Endothelial cell of umbilical vein (primary cell): Measurements from ENCODE around the gene TESK2. TPM values are rescaled to one million over a fixed set of nuclear protein-coding genes. Genes with fewer than 3 reads are reported as not detected.

Experiments
- BruUV-seq: library from RNA; stranded (reverse); fragments of 400-500 nt; replicated peaks from 2 replicates; lab custom pipeline; 2021; lab: Mats Ljungman, UMichigan
- CTCF ChIA-PET: fragments of 300-600, 350-600 bp; sonication (Branson Sonifier 250); formaldehyde crosslinking; loops from one replicate; lab custom pipeline; 2021; ENCODE audit warnings: antibody characterized with exemption, inconsistent platforms; lab: Charles Lee
- POLR2A ChIA-PET: fragments of 300-600, 350-600 bp; sonication (Branson Sonifier 250); formaldehyde crosslinking; loops from one replicate; lab custom pipeline; 2021; ENCODE audit warnings: antibody characterized with exemption, inconsistent platforms; lab: Charles Lee
- DNase-seq: peaks from one replicate; pipeline ENCODE4 v3.0.0-alpha.2; 2011; ENCODE audit warnings: low read depth, low spot score
- FAIRE-seq: peaks from 2 replicates; lab custom pipeline; 2011; peaks lifted over from hg19 to GRCh38; lab: Jason Lieb, UNC
- H2AFZ ChIP-seq: 2 replicates; pipeline ENCODE4 v1.6.0; 2012; ENCODE audit warnings: low read depth, low read length, control low read depth, inconsistent platforms
- H3K27ac ChIP-seq: 2 replicates; pipeline ENCODE4 v1.5.1; 2011; ENCODE audit warnings: low read depth, mild to moderate bottlenecking, control low read depth, low read length, moderate library complexity; ENCODE audit not compliant: insufficient read depth
- H3K27me3 ChIP-seq, 2 experiments: 2 replicates each; pipeline versions ENCODE4 v1.6.0 to v1.6.1; 2011; ENCODE audit warnings: low read length in 2 of 2, mixed read lengths in 1 of 2; ENCODE audit not compliant: control insufficient read depth in 2 of 2, insufficient read depth in 2 of 2
- H3K36me3 ChIP-seq, 2 experiments: 2 replicates in 1 of 2; 3 replicates in 1 of 2; pipeline ENCODE4 v1.5.1; 2011; ENCODE audit warnings: low read length in 2 of 2, mild to moderate bottlenecking in 1 of 2, moderate library complexity in 1 of 2; ENCODE audit not compliant: control insufficient read depth in 2 of 2, insufficient read depth in 2 of 2; ENCODE audit errors: extremely low read depth in 1 of 2
- H3K4me1 ChIP-seq: 3 replicates; pipeline ENCODE4 v1.5.1; 2011; ENCODE audit warnings: mild to moderate bottlenecking, low read length; ENCODE audit not compliant: control insufficient read depth, insufficient read depth; ENCODE audit errors: extremely low read depth
- H3K4me2 ChIP-seq: 2 replicates; pipeline ENCODE4 v1.6.1; 2011; ENCODE audit warnings: low read length, control low read depth, mixed read lengths; ENCODE audit not compliant: insufficient read depth
- H3K4me3 ChIP-seq, 3 experiments: fragments of 200-600 bp in 1 of 3; sonication (generic), shearing (Covaris generic) in 1 of 3; replicated peaks in 1 of 3; 2 replicates each; pipeline ENCODE4 v1.5.1; 2011 to 2016; ENCODE audit warnings: control low read depth in 3 of 3, low read length in 3 of 3, mild to moderate bottlenecking in 2 of 3, inconsistent platforms in 1 of 3, low read depth in 1 of 3, moderate library complexity in 1 of 3; ENCODE audit not compliant: insufficient read depth in 1 of 3
- H3K79me2 ChIP-seq: 2 replicates; pipeline ENCODE4 v1.6.0; 2012; ENCODE audit warnings: low read length, inconsistent platforms; ENCODE audit not compliant: control insufficient read depth, insufficient read depth
- H3K9ac ChIP-seq: replicated peaks from 2 replicates; pipeline ENCODE3; 2011; ENCODE audit warnings: low read length, control low read depth; ENCODE audit not compliant: insufficient read depth; ENCODE audit errors: extremely low read depth
- H3K9me1 ChIP-seq: replicated peaks from 3 replicates; pipeline ENCODE4 v1.6.0; 2011; ENCODE audit warnings: mild to moderate bottlenecking, low read length; ENCODE audit not compliant: control insufficient read depth, insufficient read depth; ENCODE audit errors: extremely low read depth
- H3K9me3 ChIP-seq: replicated peaks from 2 replicates; pipeline ENCODE4 v1.5.1; 2012; ENCODE audit warnings: low read length, inconsistent platforms; ENCODE audit not compliant: control insufficient read depth, insufficient read depth
- H4K20me1 ChIP-seq: replicated peaks from 2 replicates; pipeline ENCODE3; 2011; ENCODE audit warnings: mild to moderate bottlenecking, low read length; ENCODE audit not compliant: control insufficient read depth, insufficient read depth; ENCODE audit errors: extremely low read depth
- CTCF ChIP-seq, 2 donors: IDR thresholded peaks; 1 replicate in 1 of 2; 2 replicates in 1 of 2; pipeline ENCODE4 v1.5.1; 2011; ENCODE audit warnings: low read length in 2 of 2, mild to moderate bottlenecking in 2 of 2, moderate library complexity in 2 of 2, control low read depth in 1 of 2, inconsistent platforms in 1 of 2, low read depth in 1 of 2; ENCODE audit not compliant: insufficient read depth in 1 of 2; ENCODE audit errors: extremely low read depth in 1 of 2
- EZH2 ChIP-seq: IDR thresholded peaks from 2 replicates; pipeline ENCODE4 v1.6.1; 2012; ENCODE audit warnings: borderline replicate concordance, low read depth, mild to moderate bottlenecking, moderate library complexity, low read length, inconsistent platforms; ENCODE audit not compliant: severe bottlenecking
- FOS ChIP-seq: IDR thresholded peaks from 2 replicates; pipeline ENCODE4 v1.6.1; 2011; ENCODE audit warnings: mild to moderate bottlenecking, low read length, moderate library complexity, borderline replicate concordance; ENCODE audit not compliant: insufficient read depth
- GATA2 ChIP-seq: IDR thresholded peaks from 2 replicates; pipeline ENCODE4 v1.7.0; 2011; ENCODE audit warnings: low read depth, mild to moderate bottlenecking, moderate library complexity, mixed read lengths, low read length; ENCODE audit not compliant: insufficient read length, insufficient read depth
- JUN ChIP-seq: IDR thresholded peaks from 2 replicates; pipeline ENCODE4 v1.6.1; 2011; ENCODE audit warnings: borderline replicate concordance, low read depth; ENCODE audit not compliant: insufficient read length, insufficient read depth
- MAX ChIP-seq: IDR thresholded peaks from 2 replicates; pipeline ENCODE4 v1.6.1; 2011; ENCODE audit not compliant: insufficient read depth, insufficient read length
- MYC ChIP-seq: IDR thresholded peaks from one replicate; pipeline ENCODE4 v1.6.1; 2011; ENCODE audit warnings: mild to moderate bottlenecking, low read depth, low read length
- POLR2A ChIP-seq: IDR thresholded peaks from 2 replicates; pipeline ENCODE4 v1.6.1; 2012; ENCODE audit warnings: low read depth, mild to moderate bottlenecking, control low read depth, low read length
- POLR2AphosphoS5 ChIP-seq: IDR thresholded peaks from 2 replicates; pipeline ENCODE4 v1.6.1; 2012; ENCODE audit warnings: low read depth, mild to moderate bottlenecking, control low read depth, low read length, moderate library complexity; ENCODE audit not compliant: insufficient read depth
- dilution Hi-C: fragments of 300-500 bp; cut with MboI; formaldehyde crosslinking; loops from one replicate; pipeline ENCODE4 v1.15.0; 2019; ENCODE audit warnings: low sequenced_read_pairs; ENCODE audit not compliant: extremely low pct_ligation_motif_present
- intact Hi-C: fragments of 100-400 bp; cut with micrococcal nuclease; formaldehyde crosslinking; loops from one replicate; pipeline ENCODE4 v1.10.0; 2022
- polyA plus RNA-seq, 4 experiments: library from polyadenylated mRNA; depleted of rRNA in 3 of 4; stranded (reverse) in 3 of 4; unstranded in 1 of 4; fragments of >200 nt; gene quantifications; 2 replicates each; pipeline versions ENCODE4 v1.2.1 to v1.2.3, GENCODE V29; 2011 to 2012; ENCODE audit warnings: missing spikeins in 1 of 4
- total RNA-seq: library from RNA; stranded (reverse); gene quantifications from 2 replicates; pipeline ENCODE4 v1.2.3, GENCODE V29; 2021

Gene TESK2
- total and polyA plus RNA-seq, 2 donors (not counting 3 experiments of a cell fraction or from before 2014, with no cell fraction given): 2.1 to 2.6 TPM

GRCh38 chr1:45355683-45356082, 135.3 kb downstream of the TESK2 start:
- no peak overlapping the region for H3K4me3 ChIP-seq
- intact Hi-C loops (no loop called here), dilution Hi-C loops (loop anchor here (25.0 kb wide), 1 partner anchor 132 kb away; the partner anchor contains the start of gene TESK2)
- H3K4me2 ChIP-seq: no peak overlapping the region
- H3K27me3 ChIP-seq: no peaks in the 10 kb centered on the region
- H3K27ac ChIP-seq: no peak overlapping the region
- no peaks in the 10 kb centered on the region for H3K9me1 ChIP-seq
- no peaks in the 10 kb centered on the region for H4K20me1 ChIP-seq
- FAIRE-seq (peak; percentile 42), DNase-seq (peak; percentile 47)
- no peak for TF ChIP-seq MAX
- TF ChIP-seq POLR2A: no peak
- no peak for TF ChIP-seq JUN
- peak; percentile 15 for TF ChIP-seq FOS
- no peak for TF ChIP-seq POLR2AphosphoS5
- no peak for TF ChIP-seq EZH2
- peaks cover 7% of the 10 kb centered on the region for H3K4me1 ChIP-seq
- H3K9ac ChIP-seq: no peak overlapping the region
- BruUV-seq: no TSS peak
- ChIA-PET CTCF (interaction anchor here (0.8 to 15.5 kb wide), 5 partner anchors 9 to 341 kb away, joined by 3 to 457 read pairs (median 3); partner anchors contain the start of gene TESK2), POLR2A (interaction anchor here (0.7 to 1.3 kb wide), 2 partner anchors 15 to 135 kb away, joined by 3 read pairs; partner anchors contain the start of genes MUTYH, TESK2 and TOE1)
- H3K36me3 ChIP-seq: no peaks in the 10 kb centered on the region
- no peaks in the 10 kb centered on the region for H3K79me2 ChIP-seq
- no peak overlapping the region for H2AFZ ChIP-seq
- H3K9me3 ChIP-seq: no peaks in the 10 kb centered on the region

- H3K9me1 ChIP-seq: no peaks in the 10 kb centered on the region
- TF ChIP-seq JUN: no peak
- no peak for TF ChIP-seq MYC
- no peak for TF ChIP-seq EZH2
- no peak for TF ChIP-seq CTCF (IDR thresholded peaks at IDR 0.05; ENCODE audit: extremely low read depth in 1 of 2, insufficient read depth in 1 of 2, low read depth in 1 of 2, low read length in 2 of 2)
- no peak for TF ChIP-seq POLR2A
- TF ChIP-seq MAX: no peak
- no peak for TF ChIP-seq POLR2AphosphoS5
- TF ChIP-seq GATA2: no peak
- no peak for TF ChIP-seq FOS
- DNase-seq (no peak), FAIRE-seq (no peak)
- no peak overlapping the region for H3K4me2 ChIP-seq
- H3K79me2 ChIP-seq: no peaks in the 10 kb centered on the region
- no peak overlapping the region for H3K4me3 ChIP-seq
- no peaks in the 10 kb centered on the region for H4K20me1 ChIP-seq
- ChIA-PET CTCF (interaction anchor here (0.7 to 15.5 kb wide), 4 partner anchors 8 to 340 kb away, joined by 3 to 457 read pairs (median 4); partner anchors contain the start of gene TESK2), POLR2A (interaction anchor here (0.7 to 1.3 kb wide), 2 partner anchors 15 to 136 kb away, joined by 3 read pairs; partner anchors contain the start of genes MUTYH, TESK2 and TOE1)
- no peak overlapping the region for H2AFZ ChIP-seq
- H3K9ac ChIP-seq: no peak overlapping the region
- no peaks in the 10 kb centered on the region for H3K9me3 ChIP-seq
- intact Hi-C loops (no loop called here), dilution Hi-C loops (loop anchor here (25.0 kb wide), 1 partner anchor 132 kb away; the partner anchor contains the start of gene TESK2)
- no peaks in the 10 kb centered on the region for H3K36me3 ChIP-seq
- no peaks in the 10 kb centered on the region for H3K27me3 ChIP-seq
- no TSS peak for BruUV-seq
- peaks cover 7% of the 10 kb centered on the region for H3K4me1 ChIP-seq
- no peak overlapping the region for H3K27ac ChIP-seq
These were observed 136.1 kb downstream of the TESK2 start for GRCh38 chr1:45354838-45355237.
